Sciatic nerve (tissue), 2 donors: ENCODE measurements around the gene DAP. TPM values are rescaled to one million over a fixed set of nuclear protein-coding genes. Genes with fewer than 3 reads are reported as not detected.
"Not testable (repeated sequence)": the region's sequence is repeated elsewhere in the genome, so short reads cannot be mapped to it uniquely, and the experiment has no call there.

Experiments used
- ATAC-seq: fragments of 200-7000 bp; cut with Tn5 transposase; one replicate; pipeline ENCODE4 v1.9.1; 2020; ENCODE audit warnings: mild to moderate bottlenecking, moderate library complexity
- DNase-seq: peaks from one replicate; pipeline ENCODE4 v3.0.0-alpha.2; 2020; ENCODE audit warnings: low spot score
- intact Hi-C: fragments of 100-400 bp; cut with DNase I; formaldehyde crosslinking; loops from one replicate; pipeline ENCODE4 v1.14.2; 2022
- total RNA-seq: library from RNA; stranded (reverse); fragmentation: NEBNext Ultra II Directional; extraction: Animal tissue kit (Norgen Biotek cat#: 25700); gene quantifications from one replicate; pipeline ENCODE4 v1.2.1, GENCODE V29; 2021
- donor health status: DM: no; HTN: no; CAD: no.
- donor health status: DM: no; HTN: no; CAD: no.

The DAP gene
- total RNA-seq, 1 donor from 2014 or later, result 65.4 TPM

GRCh38 chr5:10720766-10721165 is 40.3 kb downstream of the DAP start:
- intact Hi-C loops, DNase-seq, ATAC-seq: not testable (repeated sequence)

- ATAC-seq (no peak), DNase-seq (no peak)
- intact Hi-C loops, result no loop called here
Measured at GRCh38 chr5:10719965-10720364, 41.1 kb downstream of the DAP start.

GRCh38 chr5:10718617-10719016 is 42.4 kb downstream of the DAP start:
- ATAC-seq, DNase-seq, intact Hi-C loops: not testable (repeated sequence)

DNA sequence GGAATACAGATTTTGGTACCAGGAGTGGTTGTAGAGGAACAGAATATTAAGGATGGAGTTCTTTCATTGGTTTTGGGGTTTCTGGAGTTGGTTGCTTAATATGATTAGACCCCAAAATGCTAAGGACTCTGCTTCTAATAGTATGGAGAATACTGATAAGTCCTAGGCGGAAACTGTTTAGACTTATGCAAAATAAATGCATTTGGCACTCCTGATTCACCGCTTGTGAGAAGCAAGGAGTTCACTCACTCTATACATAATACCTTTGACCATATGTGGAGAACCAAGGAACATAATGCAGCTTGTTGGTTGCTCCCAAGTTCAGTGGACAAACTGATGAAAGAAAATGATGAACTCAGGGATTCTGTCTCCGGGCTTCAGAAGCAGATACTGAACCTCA is 44.2 kb downstream of the DAP start:
- ATAC-seq, intact Hi-C loops, DNase-seq: not testable (repeated sequence)

GRCh38 chr5:10715605-10716290 is 45.3 kb downstream of the DAP start:
- intact Hi-C loops, result no loop called here
- ATAC-seq (no peak), DNase-seq (no peak)

GRCh38 chr5:10712574-10713366 is 48.3 kb downstream of the DAP start:
- intact Hi-C loops, result no loop called here
- ATAC-seq (no peak), DNase-seq (no peak)

- ATAC-seq (no peak), DNase-seq (no peak)
- intact Hi-C loops, result no loop called here
Measured at GRCh38 chr5:10711562-10711961, 49.5 kb downstream of the DAP start.

DNA sequence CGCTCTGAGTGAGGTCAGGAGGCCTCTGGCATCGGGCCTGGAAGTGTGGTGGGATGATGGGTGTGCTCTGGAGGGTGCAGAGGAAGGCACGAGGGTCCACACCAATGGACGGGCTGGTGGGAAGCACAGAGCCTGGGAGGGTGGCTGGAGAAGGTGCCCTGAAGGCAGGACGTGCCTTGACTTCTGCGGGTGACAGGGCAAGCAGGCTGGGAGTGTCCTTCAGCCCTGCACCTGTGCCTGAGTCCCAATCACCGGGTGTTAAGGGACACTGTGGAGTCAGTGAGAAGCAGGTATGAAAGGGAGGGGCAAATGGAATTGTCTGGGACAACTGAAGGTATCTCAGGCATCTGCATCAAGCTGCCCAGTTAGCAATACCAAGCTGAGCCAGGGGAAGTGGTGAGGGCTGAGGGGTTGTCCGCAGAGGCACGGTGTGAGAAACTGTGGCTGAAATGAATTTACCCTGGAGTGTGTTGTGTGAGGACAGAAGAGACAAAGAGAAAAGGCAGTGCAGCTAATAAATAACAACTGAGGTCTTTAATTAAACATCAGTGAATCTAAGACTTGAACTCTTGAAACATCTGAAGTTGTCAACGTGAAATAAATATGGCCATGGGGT is 50.4 kb downstream of the DAP start:
- ATAC-seq, result no peak
- DNase-seq, result no peak
- intact Hi-C loops, result no loop called here

GRCh38 chr5:10709933-10710332 is 51.1 kb downstream of the DAP start:
- intact Hi-C loops, result no loop called here
- DNase-seq (no peak), ATAC-seq (no peak)

GRCh38 chr5:10709409-10709808 is 51.6 kb downstream of the DAP start:
- no peak for DNase-seq
- no peak for ATAC-seq
- intact Hi-C loops, result no loop called here

DNA sequence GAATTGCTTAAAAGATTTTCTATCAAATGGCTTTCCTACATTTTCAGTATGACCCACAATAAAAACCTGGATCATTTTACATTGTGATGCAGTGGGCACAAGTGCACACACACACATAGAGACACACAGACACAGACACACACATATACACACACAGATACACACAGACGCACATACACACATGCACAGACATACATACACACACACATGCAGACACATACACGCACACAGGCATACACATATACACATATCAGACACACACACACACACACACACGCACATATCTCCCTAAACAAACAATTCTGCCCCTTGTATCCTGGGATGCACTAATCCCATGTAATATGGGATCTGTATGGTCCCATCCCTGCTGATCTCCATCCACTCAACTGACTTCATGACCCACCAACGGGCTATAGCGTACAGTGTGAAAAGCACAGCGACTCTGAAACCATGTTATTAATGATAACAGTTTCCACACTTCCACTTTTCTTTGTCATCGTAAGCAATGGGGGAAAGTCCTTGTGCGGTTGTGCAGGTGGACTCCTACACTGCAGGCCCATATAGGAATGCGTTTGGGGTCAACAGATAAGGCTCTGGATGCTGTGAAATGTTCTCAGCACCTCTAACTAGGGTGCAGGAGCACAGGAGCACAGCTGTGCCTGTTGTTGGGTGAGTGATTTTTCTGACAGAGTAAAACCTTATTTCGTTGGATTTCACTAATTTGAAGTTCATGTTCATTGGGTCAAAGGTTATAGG is 52.7 kb downstream of the DAP start:
- intact Hi-C loops, result no loop called here
- ATAC-seq, result no peak
- DNase-seq, result no peak

DNA sequence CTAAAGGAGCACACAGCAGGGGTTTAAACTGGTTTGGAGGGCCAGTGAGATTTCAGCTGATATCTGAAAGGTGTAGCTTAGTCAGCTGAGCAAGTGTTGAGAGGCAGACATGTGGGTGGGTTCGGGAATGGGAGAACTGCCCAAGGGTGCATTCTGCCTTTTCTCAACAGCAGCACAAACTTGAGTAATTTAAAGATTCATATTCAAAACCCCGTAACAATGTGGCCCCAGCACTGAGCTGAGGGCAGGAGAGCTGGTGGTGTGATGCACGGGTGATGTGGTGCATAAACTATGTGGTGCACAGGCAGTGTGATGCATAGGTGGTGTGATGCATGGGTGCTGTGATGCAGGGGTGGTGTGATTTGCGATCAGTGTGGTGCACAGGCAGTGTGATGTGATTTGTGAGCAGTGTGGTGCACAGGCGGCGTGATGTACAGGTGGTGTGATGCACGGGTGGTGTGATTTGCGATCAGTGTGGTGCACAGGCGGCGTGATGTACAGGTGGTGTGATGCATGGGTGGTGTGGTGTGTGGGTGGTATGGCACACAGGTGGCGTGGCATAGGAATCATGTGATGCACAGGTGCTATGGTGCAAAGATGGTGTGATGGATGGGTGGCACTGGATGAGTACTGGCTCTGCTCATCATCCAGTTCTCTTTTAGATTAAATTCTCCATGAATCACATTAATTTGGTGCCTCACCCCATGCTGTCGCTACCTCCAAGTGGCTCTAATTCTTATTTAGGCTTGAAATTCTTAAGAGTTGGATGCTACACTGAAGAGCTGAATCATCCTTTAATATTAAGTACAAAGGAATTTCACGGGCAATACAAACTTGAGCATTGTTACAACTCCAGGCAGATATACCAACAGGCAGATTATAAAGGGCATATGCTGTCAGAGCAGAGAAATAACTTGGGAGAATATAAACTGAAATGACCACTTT is 53.6 kb downstream of the DAP start:
- intact Hi-C loops, result no loop called here
- no peak for ATAC-seq
- no peak for DNase-seq

- ATAC-seq, result no peak
- intact Hi-C loops, result no loop called here
- no peak for DNase-seq
Measured at GRCh38 chr5:10706326-10706725, 54.7 kb downstream of the DAP start.

GRCh38 chr5:10705747-10706146 is 55.3 kb downstream of the DAP start:
- DNase-seq (no peak), ATAC-seq (no peak)
- intact Hi-C loops, result no loop called here

- DNase-seq (no peak), ATAC-seq (no peak)
- intact Hi-C loops, result no loop called here
Measured at GRCh38 chr5:10704949-10705621, 55.9 kb downstream of the DAP start.

DNA sequence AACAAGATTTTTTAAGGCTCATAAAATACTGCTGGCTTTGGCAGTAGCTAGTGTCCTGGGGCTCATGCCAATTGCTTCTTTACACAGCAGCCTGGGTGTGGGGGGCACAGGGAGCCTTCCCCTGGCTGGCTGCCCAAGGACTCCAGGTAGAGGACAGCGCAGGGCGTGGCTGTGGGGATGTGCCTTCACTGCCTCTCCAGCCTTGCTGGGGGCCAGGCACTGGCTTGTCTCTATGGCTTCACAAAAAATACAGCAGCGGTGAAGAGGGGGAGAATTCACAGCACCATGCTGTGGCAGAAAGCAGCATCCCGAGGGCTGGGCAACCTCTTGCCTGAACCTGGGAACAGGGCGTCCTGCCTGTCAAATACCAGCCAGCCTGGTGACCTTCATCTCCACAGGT is 57.4 kb downstream of the DAP start:
- ATAC-seq (no peak), DNase-seq (no peak)
- intact Hi-C loops, result no loop called here

- DNase-seq (no peak), ATAC-seq (no peak)
- intact Hi-C loops, result no loop called here
Measured at GRCh38 chr5:10702911-10703491, 58.0 kb downstream of the DAP start.
